Common myeloid progenitor, CD34-positive (primary cell): ENCODE data around the gene TBC1D7.

Experiments used
- CTCF ChIA-PET: fragments of 350-600 bp; sonication (Branson Sonifier 250); formaldehyde crosslinking; loops from one replicate; lab custom pipeline; 2021; ENCODE audit warnings: antibody characterized with exemption; lab: Charles Lee
- POLR2A ChIA-PET: fragments of 350-600 bp; sonication (Branson Sonifier 250); formaldehyde crosslinking; loops from one replicate; lab custom pipeline; 2021; ENCODE audit warnings: antibody characterized with exemption; lab: Charles Lee
- DNase-seq, 3 donors: peaks; one replicate each; pipeline versions ENCODE4 v3.0.0 to v3.0.0-alpha.2; 2013
- H3K27ac ChIP-seq, 2 experiments: 1 replicate in 1 of 2; 2 replicates in 1 of 2; pipeline ENCODE4 v1.7.0; 2013; ENCODE audit warnings: inconsistent platforms in 2 of 2, low read length in 2 of 2, mild to moderate bottlenecking in 2 of 2, low read depth in 1 of 2, moderate library complexity in 1 of 2; ENCODE audit not compliant: severe bottlenecking in 2 of 2, insufficient read depth in 1 of 2, poor library complexity in 1 of 2
- H3K27me3 ChIP-seq, 5 experiments: replicated peaks in 2 of 5; 1 replicate in 3 of 5; 2 replicates in 2 of 5; pipeline versions ENCODE4 v1.6.1 to v1.7.0; 2013; ENCODE audit warnings: low read length in 4 of 5, mild to moderate bottlenecking in 2 of 5, moderate library complexity in 2 of 5, inconsistent platforms in 1 of 5; ENCODE audit not compliant: insufficient read depth in 5 of 5, control insufficient read depth in 4 of 5
- H3K36me3 ChIP-seq, 4 experiments: 1 replicate in 2 of 4; 2 replicates in 2 of 4; pipeline versions ENCODE4 v1.6.1 to v1.7.0; 2013; ENCODE audit warnings: low read length in 3 of 4, control low read depth in 1 of 4, mild to moderate bottlenecking in 1 of 4; ENCODE audit not compliant: control insufficient read depth in 4 of 4, insufficient read depth in 4 of 4
- H3K4me1 ChIP-seq, 4 experiments: 1 replicate in 3 of 4; 2 replicates in 1 of 4; pipeline versions ENCODE4 v1.6.1 to v1.7.1; 2013; ENCODE audit warnings: low read length in 3 of 4, mild to moderate bottlenecking in 3 of 4, control low read depth in 1 of 4, inconsistent platforms in 1 of 4, moderate library complexity in 1 of 4; ENCODE audit not compliant: control insufficient read depth in 4 of 4, insufficient read depth in 4 of 4; ENCODE audit errors: control extremely low read depth in 1 of 4
- H3K4me3 ChIP-seq, 7 experiments: 1 replicate in 4 of 7; 2 replicates in 3 of 7; pipeline versions ENCODE4 v1.5.1 to v1.7.0; 2013; ENCODE audit warnings: mild to moderate bottlenecking in 7 of 7, low read length in 6 of 7, moderate library complexity in 6 of 7, inconsistent platforms in 2 of 7, low read depth in 2 of 7, control low read depth in 1 of 7; ENCODE audit not compliant: insufficient read depth in 4 of 7, control insufficient read depth in 1 of 7; ENCODE audit errors: extremely low read depth in 1 of 7
- H3K9me3 ChIP-seq, 5 experiments: 1 replicate in 4 of 5; 2 replicates in 1 of 5; pipeline versions ENCODE4 v1.6.1 to v1.7.1; 2013; ENCODE audit warnings: low read length in 4 of 5, mild to moderate bottlenecking in 2 of 5, inconsistent platforms in 1 of 5, low read depth in 1 of 5, moderate library complexity in 1 of 5; ENCODE audit not compliant: control insufficient read depth in 4 of 5, insufficient read depth in 2 of 5; ENCODE audit errors: control extremely low read depth in 1 of 5
- WGBS: methylation state at CpG from one replicate; pipeline ENCODE4 v1.1.5; 2013; ENCODE audit not compliant: insufficient coverage; 5-methylcytosine and 5-hydroxymethylcytosine counted together

The TBC1D7 gene

GRCh38 chr6:13357551-13358075, 29.3 kb upstream of the TBC1D7 start:
- DNase-seq = peak in 1 of 3 donors; percentile 33
- Histone ChIP-seq H3K27me3 (no peaks in the 10 kb centered on the region), H3K36me3 (no peaks in the 10 kb centered on the region), H3K4me3 (no peak overlapping the region), H3K9me3 (no peaks in the 10 kb centered on the region), H3K4me1 (peaks cover 23 to 56% (median 39%) of the 10 kb centered on the region in 4 experiments), H3K27ac (no peak overlapping the region)
- CTCF ChIA-PET = interaction anchor here (0.6 to 2.0 kb wide), 9 partner anchors 8 to 217 kb away, joined by 3 to 7 read pairs (median 3); no protein-coding TSS in a partner anchor
- WGBS = 97% methylated on average over 11 of the region's 14 CpGs
- POLR2A ChIA-PET = no interaction called here

GRCh38 chr6:13355999-13356785, 27.9 kb upstream of the TBC1D7 start:
- CTCF ChIA-PET = interaction anchor here (1.0 to 2.4 kb wide), 6 partner anchors 9 to 183 kb away, joined by 3 to 10 read pairs (median 4); no protein-coding TSS in a partner anchor
- 100% methylated on average over 3 of the region's 6 CpGs for WGBS
- no peaks in the 10 kb centered on the region for H3K9me3 ChIP-seq
- DNase-seq = peak in 2 of 3 donors; percentile 53 to 66
- peaks cover 22 to 52% (median 37%) of the 10 kb centered on the region in 4 experiments for H3K4me1 ChIP-seq
- peak overlapping the region in 2 of 7 experiments; percentile 7 to 34 for H3K4me3 ChIP-seq
- H3K27ac ChIP-seq = peak overlapping the region in 1 of 2 experiments; percentile 44
- no peaks in the 10 kb centered on the region for H3K36me3 ChIP-seq
- no peaks in the 10 kb centered on the region for H3K27me3 ChIP-seq
- POLR2A ChIA-PET = no interaction called here

GRCh38 chr6:13355043-13355945, 27.0 kb upstream of the TBC1D7 start:
- no peaks in the 10 kb centered on the region for H3K9me3 ChIP-seq
- ChIA-PET POLR2A (interaction anchor here (0.9 to 1.3 kb wide), 2 partner anchors 27 to 214 kb away, joined by 3 read pairs; partner anchors contain the start of gene TBC1D7), CTCF (interaction anchor here (1.0 to 2.4 kb wide), 8 partner anchors 13 to 184 kb away, joined by 3 to 10 read pairs (median 4); no protein-coding TSS in a partner anchor)
- H3K4me1 ChIP-seq = peaks cover 16 to 43% (median 32%) of the 10 kb centered on the region in 4 experiments
- peak; percentile 66 to 98 (median 95) for DNase-seq
- H3K4me3 ChIP-seq = peak overlapping the region in 2 of 7 experiments; percentile 7 to 34
- no peaks in the 10 kb centered on the region for H3K36me3 ChIP-seq
- no peaks in the 10 kb centered on the region for H3K27me3 ChIP-seq
- H3K27ac ChIP-seq = peak overlapping the region in 1 of 2 experiments; percentile 44
- 69% methylated on average over 4 of the region's 7 CpGs for WGBS

- peak; percentile 47 to 90 (median 83) for DNase-seq
- ChIA-PET CTCF (interaction anchor here (0.7 to 2.4 kb wide), 9 partner anchors 9 to 261 kb away, joined by 3 to 10 read pairs (median 3); partner anchors contain the start of gene NOL7), POLR2A (interaction anchor here (0.9 to 1.3 kb wide), 2 partner anchors 26 to 213 kb away, joined by 3 read pairs; partner anchors contain the start of gene TBC1D7)
- Histone ChIP-seq H3K9me3 (no peaks in the 10 kb centered on the region), H3K4me1 (peaks cover 16 to 42% (median 35%) of the 10 kb centered on the region in 4 experiments), H3K27me3 (no peaks in the 10 kb centered on the region), H3K4me3 (no peak overlapping the region), H3K27ac (peak overlapping the region in 1 of 2 experiments; percentile 39), H3K36me3 (no peaks in the 10 kb centered on the region)
- WGBS = 51% methylated on average over 12 of the region's 13 CpGs
These were observed 26.1 kb upstream of the TBC1D7 start for GRCh38 chr6:13354331-13355042.

- CTCF ChIA-PET = no interaction called here
- H3K27ac ChIP-seq = no peak overlapping the region
- POLR2A ChIA-PET = no interaction called here
- H3K27me3 ChIP-seq = no peaks in the 10 kb centered on the region
- H3K9me3 ChIP-seq = no peaks in the 10 kb centered on the region
- no peaks in the 10 kb centered on the region for H3K36me3 ChIP-seq
- no peak overlapping the region for H3K4me3 ChIP-seq
- DNase-seq = no peak
- peaks cover 16 to 42% (median 30%) of the 10 kb centered on the region in 4 experiments for H3K4me1 ChIP-seq
- whole genome bisulfite sequencing = no CpG with 5 or more reads among the region's 9 CpGs
These were observed 23.8 kb upstream of the TBC1D7 start for GRCh38 chr6:13352165-13352564.

GRCh38 chr6:13351271-13351670, 22.9 kb upstream of the TBC1D7 start:
- 97% methylated on average over 12 of the region's 12 CpGs for WGBS
- ChIA-PET CTCF (no interaction called here), POLR2A (no interaction called here)
- DNase-seq = no peak
- Histone ChIP-seq H3K27me3 (no peaks in the 10 kb centered on the region), H3K4me1 (peaks cover 11 to 36% (median 29%) of the 10 kb centered on the region in 4 experiments), H3K27ac (no peak overlapping the region), H3K9me3 (no peaks in the 10 kb centered on the region), H3K4me3 (no peak overlapping the region), H3K36me3 (no peaks in the 10 kb centered on the region)
